Brain microvascular endothelial cell (primary cell): Measurements from ENCODE around the gene STARD10.

ENCODE experiments used
- DNase-seq: peaks from one replicate; pipeline ENCODE4 v3.0.0-alpha.2; 2020
- H3K27ac ChIP-seq: fragments of 250-450 bp; sonication (Bioruptor Pico); 2 replicates; pipeline ENCODE4 v1.5.1; 2020; ENCODE audit warnings: mild to moderate bottlenecking, moderate library complexity
- H3K27me3 ChIP-seq: fragments of 250-450 bp; sonication (Bioruptor Pico); replicated peaks from 2 replicates; pipeline ENCODE4 v1.5.1; 2020; ENCODE audit warnings: mild to moderate bottlenecking
- H3K36me3 ChIP-seq: fragments of 250-450 bp; sonication (Bioruptor Pico); replicated peaks from 2 replicates; pipeline ENCODE4 v1.5.1; 2020; ENCODE audit warnings: mild to moderate bottlenecking
- H3K4me3 ChIP-seq: 2 replicates; pipeline ENCODE4 v1.5.1; 2011; ENCODE audit warnings: low read depth, mild to moderate bottlenecking, control low read depth, low read length, moderate library complexity
- in situ Hi-C: cut with HindIII; loops from 2 replicates; pipeline ENCODE4 v1.10.0; 2017; ENCODE audit warnings: low sequenced_read_pairs, low pct_ligation_motif_present
- TF ChIP-seq, protein P1 (sequence below): IDR thresholded peaks from 2 replicates; pipeline ENCODE4 v1.5.1; 2011; ENCODE audit warnings: low read depth, mild to moderate bottlenecking, moderate library complexity, low read length, control low read depth, inconsistent platforms; ENCODE audit errors: missing control alignments

Gene STARD10

DNA sequence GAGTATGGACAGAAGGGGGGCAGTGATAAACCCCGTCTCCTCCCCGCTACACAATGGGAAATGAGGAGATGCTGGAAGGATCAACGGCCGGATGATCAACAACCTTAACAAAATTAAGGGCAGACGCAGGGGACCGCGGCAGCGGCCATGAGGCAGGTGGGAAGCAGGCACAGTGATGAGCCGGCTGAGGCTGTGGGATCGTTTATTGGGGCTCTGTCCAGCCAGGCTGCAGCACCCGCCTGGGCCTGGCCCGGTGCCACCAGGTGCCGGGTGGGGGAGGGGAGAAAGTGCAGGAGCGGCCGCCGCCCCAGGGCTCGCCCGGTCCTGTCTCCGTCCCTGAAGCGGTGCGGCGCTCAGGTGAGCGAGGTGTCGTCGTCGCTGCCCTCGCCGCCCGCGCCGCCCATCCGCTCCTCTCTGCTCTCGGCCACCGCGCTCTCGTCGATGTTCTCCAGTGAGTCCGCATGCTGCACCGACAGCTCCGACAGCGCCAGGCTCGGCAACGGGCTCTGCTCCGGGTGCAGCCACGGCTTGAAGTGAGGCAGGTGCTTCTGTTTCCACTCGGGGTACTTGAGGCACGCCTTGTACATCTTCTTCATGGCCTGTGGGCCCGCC is 39.2 kb downstream of the STARD10 start:
- in situ Hi-C loops, result no loop called here
- TF ChIP-seq, protein P1, sequence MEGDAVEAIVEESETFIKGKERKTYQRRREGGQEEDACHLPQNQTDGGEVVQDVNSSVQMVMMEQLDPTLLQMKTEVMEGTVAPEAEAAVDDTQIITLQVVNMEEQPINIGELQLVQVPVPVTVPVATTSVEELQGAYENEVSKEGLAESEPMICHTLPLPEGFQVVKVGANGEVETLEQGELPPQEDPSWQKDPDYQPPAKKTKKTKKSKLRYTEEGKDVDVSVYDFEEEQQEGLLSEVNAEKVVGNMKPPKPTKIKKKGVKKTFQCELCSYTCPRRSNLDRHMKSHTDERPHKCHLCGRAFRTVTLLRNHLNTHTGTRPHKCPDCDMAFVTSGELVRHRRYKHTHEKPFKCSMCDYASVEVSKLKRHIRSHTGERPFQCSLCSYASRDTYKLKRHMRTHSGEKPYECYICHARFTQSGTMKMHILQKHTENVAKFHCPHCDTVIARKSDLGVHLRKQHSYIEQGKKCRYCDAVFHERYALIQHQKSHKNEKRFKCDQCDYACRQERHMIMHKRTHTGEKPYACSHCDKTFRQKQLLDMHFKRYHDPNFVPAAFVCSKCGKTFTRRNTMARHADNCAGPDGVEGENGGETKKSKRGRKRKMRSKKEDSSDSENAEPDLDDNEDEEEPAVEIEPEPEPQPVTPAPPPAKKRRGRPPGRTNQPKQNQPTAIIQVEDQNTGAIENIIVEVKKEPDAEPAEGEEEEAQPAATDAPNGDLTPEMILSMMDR, result no peak
- no peaks in the 10 kb centered on the region for H3K27me3 ChIP-seq

DNA sequence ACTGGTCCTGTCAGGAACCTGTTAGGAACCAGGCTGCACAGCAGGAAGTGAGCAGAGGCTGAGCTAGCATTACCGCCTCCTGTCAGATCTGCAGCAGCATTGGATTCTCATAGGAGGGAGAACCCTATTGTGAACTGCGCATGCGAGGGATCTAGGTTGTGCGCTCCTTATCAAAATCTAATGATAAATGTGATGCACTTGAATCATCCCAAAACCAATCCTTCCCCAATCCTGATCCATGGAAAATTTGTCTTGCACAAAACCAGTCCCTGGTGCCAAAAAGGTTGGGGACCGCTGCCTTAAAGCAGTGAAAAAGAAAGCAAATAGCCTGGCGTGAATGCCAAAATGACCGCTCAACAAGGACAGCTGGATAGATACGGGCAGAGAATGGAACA is 39.7 kb downstream of the STARD10 start:
- no peak overlapping the region for H3K27ac ChIP-seq
- H3K27me3 ChIP-seq, result no peaks in the 10 kb centered on the region
- TF ChIP-seq, protein P1, result no peak
- in situ Hi-C loops, result no loop called here
- H3K4me3 ChIP-seq, result no peak overlapping the region
- H3K36me3 ChIP-seq, result no peaks in the 10 kb centered on the region
- DNase-seq, result no peak

More for the DNA sequence above, 39.2 kb downstream of the STARD10 start:
- Histone ChIP-seq H3K4me3 (no peak overlapping the region), H3K36me3 (no peaks in the 10 kb centered on the region), H3K27ac (no peak overlapping the region)
- DNase-seq, result no peak

DNA sequence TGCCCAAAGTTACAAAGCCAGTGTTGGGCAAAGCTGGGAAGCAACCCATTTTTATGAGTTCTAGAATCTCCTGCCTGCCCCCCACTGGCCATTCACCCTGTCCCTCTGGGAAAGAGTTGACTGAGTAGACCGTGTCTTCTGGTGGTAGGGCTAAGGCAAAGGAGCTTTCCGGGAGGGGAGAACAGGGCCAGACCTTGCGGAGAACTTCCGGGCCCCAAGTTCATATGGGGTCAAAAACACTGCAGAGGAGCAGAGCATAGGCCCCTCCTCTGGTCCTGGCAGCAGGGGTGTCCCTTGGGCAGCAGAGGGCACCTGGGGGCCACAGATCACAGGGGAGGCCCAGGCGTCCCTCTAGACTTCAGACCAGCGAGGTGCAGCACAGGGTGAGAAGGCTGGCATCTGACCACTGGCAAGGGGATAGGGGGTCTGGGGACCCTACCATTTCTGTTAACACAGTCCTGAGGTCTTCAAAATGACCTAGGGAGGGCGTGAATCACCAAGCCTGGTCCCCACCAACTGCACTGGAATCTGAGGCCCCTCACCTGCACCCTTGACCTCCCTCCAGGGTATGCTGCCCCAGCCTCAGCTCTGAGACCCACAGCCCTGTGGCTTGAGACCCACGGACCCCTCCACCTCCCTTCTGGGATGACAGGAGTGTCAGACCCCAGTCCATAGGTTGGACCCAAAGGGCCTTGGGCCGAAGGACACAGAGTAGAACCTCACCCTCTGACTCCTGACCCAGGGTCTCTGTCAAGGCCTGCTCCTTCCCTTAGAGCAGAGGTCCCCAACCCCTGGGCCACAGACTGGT is 40.3 kb downstream of the STARD10 start:
- in situ Hi-C loops, result no loop called here
- H3K27ac ChIP-seq, result no peak overlapping the region
- H3K36me3 ChIP-seq, result no peaks in the 10 kb centered on the region
- DNase-seq, result no peak
- no peaks in the 10 kb centered on the region for H3K27me3 ChIP-seq
- no peak overlapping the region for H3K4me3 ChIP-seq
- TF ChIP-seq, protein P1, result peak; percentile 48

DNA sequence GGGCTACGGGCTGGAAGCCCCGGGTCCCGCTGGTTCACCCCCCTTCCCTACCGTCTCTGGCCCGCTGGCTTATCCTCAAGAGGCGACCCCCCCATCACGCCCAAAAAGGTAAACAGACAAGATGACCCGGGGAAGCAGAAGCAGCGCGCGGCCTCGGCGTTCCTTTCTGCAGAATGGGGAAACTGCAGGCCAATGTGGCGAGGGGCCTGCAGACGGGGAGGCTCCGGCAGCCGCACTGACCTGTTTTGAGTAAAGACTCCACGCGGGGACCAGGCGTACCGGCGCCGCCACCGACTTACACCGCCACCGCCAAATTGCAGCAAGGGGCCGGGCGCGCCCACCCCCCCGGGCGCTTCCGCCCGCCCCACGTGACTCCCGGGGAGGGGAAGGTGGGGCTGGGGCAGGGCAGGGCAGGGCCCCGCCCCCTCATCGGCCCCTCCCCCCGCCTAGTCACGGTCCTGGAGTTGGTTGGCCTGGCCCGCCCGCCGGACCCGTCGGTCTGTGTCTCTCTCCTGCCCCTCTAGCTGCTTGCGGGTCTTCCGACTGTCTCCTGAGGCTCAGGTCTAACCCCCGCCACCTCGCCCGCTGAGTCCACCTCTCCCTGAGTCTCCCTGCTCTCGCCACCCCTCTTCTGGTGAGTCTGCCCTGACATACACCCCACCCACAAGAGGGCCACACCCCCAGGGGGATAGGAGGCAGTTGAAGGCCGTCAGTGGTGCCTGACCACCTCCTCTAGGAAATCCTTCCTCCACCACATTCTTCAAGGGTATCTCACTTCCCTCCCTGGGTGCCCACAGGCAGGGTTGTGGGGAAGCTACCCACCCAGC is 41.5 kb downstream of the STARD10 start, which contains the start of gene ARAP1:
ARAP1 (minus strand) TSS at position 321 of the 827 bp plus-strand sequence. CDS start 25,280 bp downstream, outside the sequence.
- peak within 1 kb of the TSS; percentile 73 for H3K4me3 ChIP-seq
- no peaks in the 10 kb centered on the region for H3K36me3 ChIP-seq
- in situ Hi-C loops, result no loop called here
- TF ChIP-seq, protein P1, result peak; percentile 11
- H3K27ac ChIP-seq, result peak within 1 kb of the TSS; percentile 26
- DNase-seq, result peak; percentile 56
- H3K27me3 ChIP-seq, result no peaks in the 10 kb centered on the region

DNA sequence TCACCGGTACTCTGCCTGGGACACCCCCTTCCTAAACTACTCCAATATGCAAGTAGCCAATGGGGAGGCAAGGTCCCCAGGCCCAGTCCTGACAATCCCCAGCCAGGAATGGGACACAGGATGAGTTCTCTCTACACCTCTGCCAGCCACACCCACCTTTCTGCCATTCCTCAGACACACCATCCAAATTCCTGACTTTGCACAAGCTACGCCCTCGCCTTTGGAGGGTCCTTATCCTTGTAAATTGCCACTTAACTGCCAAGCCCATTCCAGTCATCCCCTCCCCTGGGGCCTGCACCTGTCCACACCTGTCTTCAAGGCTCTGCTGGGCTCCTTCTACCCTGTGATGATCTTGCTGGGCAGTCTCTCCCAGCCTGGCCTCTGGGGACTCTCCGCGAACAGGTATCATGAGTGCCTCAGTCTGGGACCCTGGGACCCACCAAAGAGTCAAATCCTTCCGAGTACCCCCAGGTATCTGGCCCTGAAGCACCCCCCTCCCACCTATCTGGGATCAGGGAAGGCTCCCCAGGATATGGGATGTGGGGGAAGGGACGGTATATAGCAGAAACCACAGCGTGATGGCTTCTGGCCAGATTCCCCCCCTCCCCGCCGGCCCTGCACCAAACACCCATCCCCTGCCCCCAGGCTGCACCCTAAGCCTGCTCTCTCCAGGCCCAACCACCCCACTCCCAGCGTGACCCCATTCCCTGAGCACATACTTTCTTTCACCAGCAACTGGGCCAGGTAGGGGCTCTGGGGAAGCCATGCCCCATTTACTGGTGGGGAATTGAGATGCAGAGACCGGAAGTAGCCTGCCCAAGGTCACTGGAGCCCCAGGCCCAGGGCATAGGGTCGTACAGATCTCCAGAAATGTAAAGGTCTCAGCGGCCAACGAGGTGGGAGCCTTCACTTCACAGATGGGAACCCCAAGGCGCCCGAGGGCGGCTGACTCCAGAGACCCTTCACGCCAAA is 42.4 kb downstream of the STARD10 start:
- TF ChIP-seq, protein P1, result no peak
- no peak for DNase-seq
- H3K36me3 ChIP-seq, result no peaks in the 10 kb centered on the region
- peak overlapping the region; percentile 73 for H3K4me3 ChIP-seq
- H3K27me3 ChIP-seq, result no peaks in the 10 kb centered on the region
- no peak overlapping the region for H3K27ac ChIP-seq
- in situ Hi-C loops, result no loop called here
